Brain microvascular endothelial cell (primary cell): Measurements from ENCODE around the gene TPD52L2.
"Not testable (repeated sequence)": the region's sequence is repeated elsewhere in the genome, so short reads cannot be mapped to it uniquely, and the experiment has no call there.

Experiments used
- DNase-seq: peaks from one replicate; pipeline ENCODE4 v3.0.0-alpha.2; 2020
- H3K27ac ChIP-seq: fragments of 250-450 bp; sonication (Bioruptor Pico); 2 replicates; pipeline ENCODE4 v1.5.1; 2020; ENCODE audit warnings: mild to moderate bottlenecking, moderate library complexity
- H3K27me3 ChIP-seq: fragments of 250-450 bp; sonication (Bioruptor Pico); replicated peaks from 2 replicates; pipeline ENCODE4 v1.5.1; 2020; ENCODE audit warnings: mild to moderate bottlenecking
- H3K36me3 ChIP-seq: fragments of 250-450 bp; sonication (Bioruptor Pico); replicated peaks from 2 replicates; pipeline ENCODE4 v1.5.1; 2020; ENCODE audit warnings: mild to moderate bottlenecking
- H3K4me3 ChIP-seq: 2 replicates; pipeline ENCODE4 v1.5.1; 2011; ENCODE audit warnings: low read depth, mild to moderate bottlenecking, control low read depth, low read length, moderate library complexity
- CTCF ChIP-seq: IDR thresholded peaks from 2 replicates; pipeline ENCODE4 v1.5.1; 2011; ENCODE audit warnings: low read depth, mild to moderate bottlenecking, moderate library complexity, low read length, control low read depth, inconsistent platforms; ENCODE audit errors: missing control alignments
- in situ Hi-C: cut with HindIII; loops from 2 replicates; pipeline ENCODE4 v1.10.0; 2017; ENCODE audit warnings: low sequenced_read_pairs, low pct_ligation_motif_present

TPD52L2 gene

GRCh38 chr20:63877755-63878470, 12.8 kb downstream of the TPD52L2 start:
- in situ Hi-C loops, result loop anchor here (25.0 kb wide), 1 partner anchor 291 kb away; no protein-coding TSS in a partner anchor
- H3K4me3 ChIP-seq, result no peak overlapping the region

GRCh38 chr20:63878899-63879663, 14.0 kb downstream of the TPD52L2 start:
- Histone ChIP-seq H3K27me3 (no peaks in the 10 kb centered on the region), H3K36me3 (peaks cover 80% of the 10 kb centered on the region), H3K27ac (no peak overlapping the region), H3K4me3 (no peak overlapping the region)
- no peak for TF ChIP-seq CTCF
- in situ Hi-C loops, result loop anchor here (25.0 kb wide), 1 partner anchor 292 kb away; no protein-coding TSS in a partner anchor
- no peak for DNase-seq

More at GRCh38 chr20:63877755-63878470, 12.8 kb downstream of the TPD52L2 start:
- no peak overlapping the region for H3K27ac ChIP-seq
- DNase-seq, result no peak
- no peak for TF ChIP-seq CTCF
- H3K27me3 ChIP-seq, result no peaks in the 10 kb centered on the region
- H3K36me3 ChIP-seq, result peaks cover 76% of the 10 kb centered on the region

- in situ Hi-C loops, result loop anchor here (25.0 kb wide), 1 partner anchor 294 kb away; no protein-coding TSS in a partner anchor
- H3K36me3 ChIP-seq, result peaks cover 82% of the 10 kb centered on the region
These were observed 15.8 kb downstream of the TPD52L2 start for GRCh38 chr20:63880901-63881300.

GRCh38 chr20:63881451-63882226, 16.6 kb downstream of the TPD52L2 start:
- DNase-seq, result no peak
- Histone ChIP-seq H3K27me3 (no peaks in the 10 kb centered on the region), H3K27ac (no peak overlapping the region), H3K4me3 (no peak overlapping the region), H3K36me3 (peaks cover 77% of the 10 kb centered on the region)
- in situ Hi-C loops, result loop anchor here (25.0 kb wide), 1 partner anchor 294 kb away; no protein-coding TSS in a partner anchor
- no peak for TF ChIP-seq CTCF

More at GRCh38 chr20:63880901-63881300, 15.8 kb downstream of the TPD52L2 start:
- H3K4me3 ChIP-seq, H3K27me3 ChIP-seq, H3K27ac ChIP-seq, DNase-seq: not testable (repeated sequence)

GRCh38 chr20:63882257-63883200, 17.5 kb downstream of the TPD52L2 start:
- in situ Hi-C loops, result loop anchor here (25.0 kb wide), 1 partner anchor 295 kb away; no protein-coding TSS in a partner anchor
- Histone ChIP-seq H3K36me3 (peaks cover 79% of the 10 kb centered on the region), H3K27ac (no peak overlapping the region)

More at GRCh38 chr20:63882257-63883200, 17.5 kb downstream of the TPD52L2 start:
- no peak for DNase-seq
- Histone ChIP-seq H3K27me3 (no peaks in the 10 kb centered on the region), H3K4me3 (no peak overlapping the region)
- no peak for TF ChIP-seq CTCF
